Stimulated activated CD4-positive, alpha-beta T cell treated with anti-CD3 and anti-CD28 coated beads, TNF-alpha, amount 100 ng/mL, for 48 hours (primary cell): ENCODE data around the gene ANKRD33.

Experiments used
- DNase-seq, 3 donors: peaks; one replicate each; pipeline ENCODE4 v3.0.0-alpha.2; 2020; ENCODE audit warnings: low read depth in 3 of 3

ANKRD33 gene, protein sequence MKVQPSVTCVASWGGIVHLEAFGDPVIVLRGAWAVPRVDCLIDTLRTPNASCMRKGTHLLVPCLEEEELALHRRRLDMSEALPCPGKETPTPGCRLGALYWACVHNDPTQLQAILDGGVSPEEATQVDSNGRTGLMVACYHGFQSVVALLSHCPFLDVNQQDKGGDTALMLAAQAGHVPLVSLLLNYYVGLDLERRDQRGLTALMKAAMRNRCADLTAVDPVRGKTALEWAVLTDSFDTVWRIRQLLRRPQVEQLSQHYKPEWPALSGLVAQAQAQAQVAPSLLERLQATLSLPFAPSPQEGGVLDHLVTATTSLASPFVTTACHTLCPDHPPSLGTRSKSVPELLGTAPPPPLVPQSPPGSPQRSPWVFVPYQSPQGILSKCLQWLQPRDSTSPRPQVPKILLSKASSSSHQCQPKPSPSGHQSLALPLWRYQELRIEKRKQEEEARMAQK

GRCh38 chr12:51887476-51888315, at the start of gene ANKRD33:
TSS of gene ANKRD33 (plus strand) at chr12:51888103. CDS start at chr12:51888187, 84 bp downstream.
- DNase-seq = no peak

DNA sequence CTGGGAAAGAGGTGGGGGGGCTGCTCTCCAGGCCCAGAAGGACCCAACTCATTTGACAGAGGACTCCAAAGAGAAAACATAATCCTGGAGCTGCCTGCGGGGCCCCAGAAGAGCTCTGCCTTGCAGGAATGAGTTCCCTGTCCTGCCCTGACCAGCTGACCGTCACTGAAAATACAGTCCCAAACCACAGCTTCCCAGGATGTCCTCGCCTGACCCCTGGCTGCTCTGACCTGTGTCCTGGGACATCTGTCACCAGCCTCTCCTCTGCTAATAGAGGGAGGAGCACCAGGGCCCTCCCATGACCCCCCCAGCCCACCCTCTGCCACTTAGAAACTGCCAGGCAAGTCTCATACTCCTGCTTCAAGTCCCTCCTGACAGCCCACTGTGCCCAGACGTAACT, 49.1 kb upstream of the ANKRD33 start:
- DNase-seq = no peak

GRCh38 chr12:51839310-51839947, 48.5 kb upstream of the ANKRD33 start:
- no peak for DNase-seq

DNA sequence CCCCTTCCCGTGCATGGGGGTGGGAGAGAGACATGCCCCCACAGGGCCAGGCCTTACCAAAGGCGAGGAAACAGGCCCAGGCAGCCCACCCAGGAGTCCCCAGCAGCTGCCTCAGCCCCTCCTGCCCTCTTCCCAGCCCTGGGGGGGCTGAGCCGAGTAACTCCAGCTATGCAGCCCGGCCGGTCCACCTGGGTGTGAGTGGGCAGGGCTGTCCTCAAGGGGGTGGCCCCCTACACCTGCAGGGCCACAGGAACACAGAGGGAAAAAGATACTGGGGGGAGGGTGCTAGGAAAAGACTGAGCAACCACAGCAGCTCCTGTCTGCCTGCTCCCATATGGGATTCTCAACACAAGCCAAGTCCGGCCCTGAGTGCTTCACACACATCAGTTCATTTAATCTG, 46.9 kb upstream of the ANKRD33 start:
- DNase-seq = no peak

- no peak for DNase-seq
These were observed 46.2 kb upstream of the ANKRD33 start for GRCh38 chr12:51841727-51842126.

DNA sequence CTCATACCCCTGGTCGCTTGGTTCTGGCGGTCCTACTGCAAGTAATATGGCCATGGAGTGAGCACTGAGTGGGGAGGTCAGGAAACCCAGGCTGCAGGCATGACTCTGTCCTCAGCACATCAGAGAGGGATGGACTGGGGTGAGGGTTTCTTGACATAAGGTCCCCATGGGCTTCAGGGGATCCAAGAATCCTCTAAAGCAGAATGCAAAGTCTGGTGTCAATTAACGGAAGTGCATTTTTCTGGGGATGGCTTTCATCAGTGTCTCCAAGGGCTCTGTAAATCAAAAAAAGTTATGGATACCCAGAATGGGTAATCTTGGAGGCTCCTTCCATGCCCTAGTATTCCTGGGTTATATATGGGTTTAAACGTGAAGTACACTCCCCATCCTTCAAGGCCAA, 43.0 kb upstream of the ANKRD33 start:
- no peak for DNase-seq

GRCh38 chr12:51845482-51845881, 42.4 kb upstream of the ANKRD33 start:
- DNase-seq = no peak

DNA sequence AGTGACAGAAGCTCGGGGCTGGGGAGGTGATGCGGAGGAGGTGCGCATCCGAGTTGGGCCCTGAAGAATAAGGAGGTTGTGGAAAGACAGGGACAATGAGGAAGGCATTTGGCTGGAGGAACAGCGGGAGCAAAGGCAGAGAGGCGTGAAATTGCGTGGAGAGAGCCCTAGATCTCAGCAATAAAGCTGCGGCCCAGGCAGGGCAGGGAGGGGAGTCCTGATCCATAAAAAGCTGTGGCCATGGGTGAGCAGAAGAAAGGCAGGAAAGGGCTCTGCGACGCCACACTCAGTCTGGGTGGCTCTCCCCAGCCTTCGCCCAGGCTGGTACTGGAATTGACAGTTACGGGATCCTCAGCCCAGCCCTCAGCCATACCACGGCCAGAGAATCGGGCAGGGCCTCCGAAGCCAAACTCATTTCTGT, 41.6 kb upstream of the ANKRD33 start:
- no peak for DNase-seq

DNA sequence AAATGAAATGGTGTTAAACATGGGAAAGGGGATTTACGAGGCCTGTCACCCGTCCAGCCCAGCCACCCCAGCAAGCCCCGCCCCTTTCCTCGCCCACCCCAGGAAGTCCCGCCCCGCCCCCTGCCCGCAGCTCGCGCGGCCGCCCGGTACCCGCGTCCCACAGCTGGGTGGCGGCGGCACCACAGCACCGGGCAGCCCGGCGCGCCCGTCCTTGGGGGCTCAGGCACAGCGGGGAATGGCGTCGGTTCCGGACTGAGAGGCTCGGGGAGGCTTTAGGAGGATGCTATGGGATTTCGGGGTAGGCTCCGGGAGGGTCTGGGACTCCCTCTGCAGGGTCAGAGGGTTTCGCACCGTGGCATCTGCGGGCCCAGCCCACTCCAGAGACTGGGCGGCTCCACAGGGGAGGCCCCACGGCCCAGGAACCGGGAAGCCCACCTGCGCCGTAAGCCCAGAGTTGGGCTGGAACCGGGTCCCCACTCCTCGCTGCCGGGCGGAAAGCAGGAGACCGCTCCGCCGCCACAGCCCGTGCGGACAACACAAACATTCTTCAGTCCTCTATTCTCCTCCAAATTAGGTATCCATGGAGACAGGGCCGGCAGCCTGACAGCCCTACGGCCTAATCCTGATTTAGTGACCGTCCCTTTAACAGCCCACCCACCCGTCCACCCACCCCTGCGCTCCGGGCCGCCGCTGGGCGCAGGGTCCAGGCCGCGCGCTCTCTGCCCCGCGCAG, 40.8 kb upstream of the ANKRD33 start:
- peak in 1 of 3 donors; percentile 56 for DNase-seq

DNA sequence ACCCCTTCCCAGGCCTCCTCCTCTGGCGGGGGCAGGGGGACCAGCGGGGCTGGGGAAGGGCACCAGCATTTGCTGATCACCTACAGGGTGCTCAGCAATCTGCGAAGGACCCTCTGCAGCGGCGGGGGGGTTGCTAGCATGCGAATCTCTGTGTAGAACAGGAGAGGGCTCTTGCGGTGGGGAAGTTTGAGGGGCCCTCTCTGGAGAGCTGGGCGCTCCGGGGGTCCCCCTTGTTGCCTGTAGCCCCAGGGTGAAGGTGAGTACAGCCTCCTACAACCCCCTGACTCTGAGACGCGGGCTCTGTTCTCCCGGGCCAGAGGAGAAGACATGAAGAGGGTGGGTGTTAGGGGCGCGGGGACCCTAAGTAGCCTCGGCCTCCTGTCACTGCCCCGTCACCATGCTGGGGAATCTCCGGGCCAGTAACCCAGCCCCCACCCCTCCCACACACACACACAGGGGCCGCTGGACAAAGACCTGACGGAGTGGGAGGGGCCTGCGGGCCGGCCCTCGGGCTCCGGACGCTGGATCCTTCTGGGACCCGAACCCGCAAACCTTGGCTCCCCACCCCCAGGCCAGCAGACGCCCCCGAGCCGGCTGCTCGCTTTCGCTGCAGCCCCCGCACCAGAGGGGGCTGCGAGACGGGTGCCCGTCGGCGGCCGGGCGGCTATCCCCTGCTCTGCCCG, 40.1 kb upstream of the ANKRD33 start:
- no peak for DNase-seq

GRCh38 chr12:51848326-51848727, 39.6 kb upstream of the ANKRD33 start, which contains the start of gene FIGNL2:
TSS of gene FIGNL2 (minus strand) at chr12:51848718. CDS start at chr12:51822413, 26,305 bp downstream.
- no peak for DNase-seq

- DNase-seq = no peak
These were observed 38.8 kb upstream of the ANKRD33 start for GRCh38 chr12:51848841-51849735.

- no peak for DNase-seq
These were observed 37.6 kb upstream of the ANKRD33 start for GRCh38 chr12:51850081-51850964.

DNA sequence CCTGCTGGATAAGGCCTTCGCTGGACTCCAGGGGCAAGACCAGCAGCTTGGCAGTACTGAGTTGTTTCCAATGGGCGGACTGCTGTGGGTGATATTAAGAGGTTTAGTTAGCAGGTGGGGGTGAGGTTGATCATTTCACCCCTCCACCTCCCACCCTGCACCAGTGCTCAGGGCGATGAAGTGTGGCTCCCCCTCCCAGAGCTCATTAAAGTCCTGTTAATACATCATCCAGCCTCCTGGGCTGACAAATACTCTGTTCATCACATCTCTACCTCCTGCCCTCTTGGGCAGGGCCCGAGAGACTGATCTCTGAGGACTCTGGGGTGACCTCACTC, 37.0 kb upstream of the ANKRD33 start:
- DNase-seq = no peak

- DNase-seq = no peak
These were observed 36.3 kb upstream of the ANKRD33 start for GRCh38 chr12:51851413-51852124.

GRCh38 chr12:51852404-51853137, 35.3 kb upstream of the ANKRD33 start:
- no peak for DNase-seq

GRCh38 chr12:51855586-51856428, 32.1 kb upstream of the ANKRD33 start:
- DNase-seq = no peak
